Neural cell (in vitro differentiated cells): ENCODE results near the gene TMSB10.

ENCODE experiments used
- CTCF ChIP-seq: fragments of 450-650 bp; IDR thresholded peaks from 2 replicates; pipeline ENCODE4 v1.5.1; 2014; ENCODE audit warnings: antibody characterized with exemption, mild to moderate bottlenecking, moderate library complexity; ENCODE audit not compliant: poor library complexity, severe bottlenecking
- EZH2 ChIP-seq: fragments of 200-600, 300-800 bp; shearing (Covaris generic), sonication (generic); IDR thresholded peaks from 2 replicates; pipeline ENCODE4 v1.6.1; 2014; ENCODE audit warnings: antibody characterized with exemption, low read length, borderline replicate concordance, mild to moderate bottlenecking; ENCODE audit not compliant: insufficient read depth, poor library complexity, severe bottlenecking
- TAF1 ChIP-seq: IDR thresholded peaks from 2 replicates; pipeline ENCODE4 v1.6.1; 2012; ENCODE audit warnings: low read depth

- TF ChIP-seq CTCF: no peak
- TF ChIP-seq TAF1: no peak
- TF ChIP-seq EZH2: no peak
Measured at GRCh38 chr2:84906900-84907714, 1.7 kb downstream of the TMSB10 start.
